Aorta (tissue), 5 donors: ENCODE measurements around the gene TTI1. TPM values are rescaled to one million over a fixed set of nuclear protein-coding genes. Genes with fewer than 3 reads are reported as not detected.

Source experiments
- ATAC-seq: fragments of 200-7000 bp; cut with Tn5 transposase; one replicate; pipeline ENCODE4 v1.9.1; 2022; ENCODE audit warnings: moderate library complexity; ENCODE audit not compliant: low FRiP score
- DNase-seq, 2 donors: peaks; one replicate each; pipeline ENCODE4 v3.0.0-alpha.2; 2020
- H3K27ac ChIP-seq, 2 donors: one replicate each; pipeline ENCODE4 v1.5.1; 2013; ENCODE audit warnings: low read length in 2 of 2, mild to moderate bottlenecking in 2 of 2, moderate library complexity in 2 of 2, control low read depth in 1 of 2, inconsistent platforms in 1 of 2, low read depth in 1 of 2
- H3K27me3 ChIP-seq, 2 donors: one replicate each; pipeline ENCODE4 v1.6.1; 2013; ENCODE audit warnings: control low read depth in 1 of 2, low read length in 1 of 2, mild to moderate bottlenecking in 1 of 2, moderate library complexity in 1 of 2; ENCODE audit not compliant: insufficient read depth in 2 of 2, control insufficient read depth in 1 of 2
- H3K36me3 ChIP-seq, 2 donors: one replicate each; pipeline ENCODE4 v1.6.1; 2013; ENCODE audit warnings: control low read depth in 1 of 2, low read length in 1 of 2, mild to moderate bottlenecking in 1 of 2; ENCODE audit not compliant: insufficient read depth in 2 of 2, control insufficient read depth in 1 of 2
- H3K4me1 ChIP-seq, 2 donors: one replicate each; pipeline ENCODE4 v1.6.1; 2013; ENCODE audit warnings: low read length in 2 of 2, control low read depth in 1 of 2, mild to moderate bottlenecking in 1 of 2, moderate library complexity in 1 of 2; ENCODE audit not compliant: insufficient read depth in 2 of 2, control insufficient read depth in 1 of 2
- H3K4me3 ChIP-seq, 2 donors: one replicate each; pipeline ENCODE4 v1.5.1; 2013; ENCODE audit warnings: low read length in 2 of 2, control low read depth in 1 of 2, mild to moderate bottlenecking in 1 of 2
- H3K9me3 ChIP-seq: one replicate; pipeline ENCODE4 v1.6.1; 2013; ENCODE audit warnings: mild to moderate bottlenecking, low read length; ENCODE audit not compliant: control insufficient read depth
- WGBS, 2 donors: extraction: QIAGEN DNeasy Blood & Tissue Kit; methylation state at CpG; one replicate each; pipeline ENCODE4 v1.1.7; 2013; 5-methylcytosine and 5-hydroxymethylcytosine counted together
- intact Hi-C, 2 donors: fragments of 100-400 bp; cut with DNase I; formaldehyde crosslinking; loops; one replicate each; pipeline versions ENCODE4 v1.14.2 to v1.15.0; 2022
- polyA plus RNA-seq, 2 donors: library from polyadenylated mRNA; stranded (reverse); fragments of 200-250 nt; gene quantifications; one replicate each; pipeline ENCODE4 v1.2.3, GENCODE V29; 2013
- total RNA-seq, 2 donors: library from RNA; stranded (reverse); fragmentation: NEBNext Ultra II Directional; extraction: Animal tissue kit (Norgen Biotek cat#: 25700); gene quantifications; one replicate each; pipeline ENCODE4 v1.2.1, GENCODE V29; 2021
- donor health status: healthy with polysubstance abuse.
- donor health status: Bipolar disorder and iron deficiency.
- donor health status: DM: no; HTN: no; CAD: no.
- donor health status: DM: no; HTN: no; CAD: no.
- donor health status: DM: yes; HTN: yes; CAD: no.

The TTI1 gene
- total and polyA plus RNA-seq, 4 donors, result 2.3 to 15.1 (median 8.2) TPM

DNA sequence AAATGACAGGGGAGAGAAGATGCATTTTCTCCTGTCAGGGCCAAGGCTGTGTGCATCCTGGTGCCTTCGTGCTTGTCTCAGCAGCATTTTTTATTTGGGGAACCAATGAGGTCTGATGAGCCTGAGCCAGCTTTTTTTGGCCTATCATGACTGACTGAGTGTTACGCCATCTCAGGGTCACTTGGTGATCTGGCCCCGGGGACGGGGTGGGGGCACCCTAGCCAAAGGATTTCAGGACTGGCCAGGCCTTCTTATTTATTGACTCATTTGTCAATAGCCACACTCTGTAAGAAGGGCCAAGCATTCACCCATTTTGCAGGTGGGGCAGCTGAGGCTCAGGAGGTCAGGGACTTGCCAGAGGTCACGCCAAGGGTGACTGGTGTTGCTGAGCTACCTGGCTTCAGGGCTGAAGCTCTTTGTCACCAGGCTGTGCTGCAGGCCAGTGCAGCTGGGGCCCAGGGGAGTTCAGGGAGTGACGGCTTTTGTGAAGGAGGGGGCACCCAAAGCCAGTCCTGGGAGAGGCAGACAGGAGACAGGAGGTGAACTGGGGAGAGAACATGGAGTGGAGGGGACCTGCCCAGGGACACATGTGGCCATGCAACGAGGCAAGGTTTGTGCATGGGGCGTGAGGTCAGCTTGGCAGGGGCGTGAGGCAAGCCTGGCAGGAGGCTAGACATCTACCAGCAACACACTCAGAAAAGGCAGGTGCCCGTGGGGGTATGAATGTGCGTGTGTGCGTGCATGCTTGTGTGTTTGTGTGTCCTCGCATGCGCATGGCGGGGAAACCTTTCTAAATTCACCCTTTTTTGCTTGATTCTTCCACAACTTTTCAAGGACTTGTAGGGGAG lies 99.2 kb downstream of the TTI1 start:
- Histone ChIP-seq H3K36me3 (no peaks in the 10 kb centered on the region), H3K4me1 (no peaks in the 10 kb centered on the region), H3K27me3 (no peaks in the 10 kb centered on the region), H3K27ac (no peak overlapping the region), H3K9me3 (no peaks in the 10 kb centered on the region), H3K4me3 (no peak overlapping the region)
- DNase-seq (no peak), ATAC-seq (no peak)
- intact Hi-C loops, result no loop called here
- 86 to 90% methylated on average over 15 of the region's 15 CpGs for whole genome bisulfite sequencing, 2 donors

Other genes with a start within 250 kb of the TTI1 start
- 1 to 10 TPM in 1 of 2 donors, under 1 TPM in 1; 0.78 to 3.1 TPM for gene VSTM2L, start 130.3 kb downstream of the TTI1 start, total RNA-seq
- not detected for gene VSTM2L, start 130.3 kb downstream of the TTI1 start, polyA plus RNA-seq
- 10 to 100 TPM; 33.9 to 43.5 TPM for gene RPRD1B, start 290 bp upstream of the TTI1 start, total RNA-seq
- gene RPRD1B, start 290 bp upstream of the TTI1 start, polyA plus RNA-seq, result 1 to 10 TPM; 6.9 to 9.8 TPM
- 100 to 1,000 TPM; 449 to 561 TPM for gene TGM2, start 131.8 kb upstream of the TTI1 start, total RNA-seq
- 100 to 1,000 TPM in 1 of 2 donors, 10 to 100 TPM in 1; 44.2 to 193 TPM for gene TGM2, start 131.8 kb upstream of the TTI1 start, polyA plus RNA-seq
- 10 to 100 TPM in 1 of 2 donors, 1 to 10 TPM in 1; 9.3 to 46.4 TPM for gene KIAA1755, start 227.3 kb upstream of the TTI1 start, total RNA-seq
- gene KIAA1755, start 227.3 kb upstream of the TTI1 start, polyA plus RNA-seq, result 10 to 100 TPM in 1 of 2 donors, 1 to 10 TPM in 1; 2.0 to 31.9 TPM